ENCODE measurements around the gene NLGN1.

DNA sequence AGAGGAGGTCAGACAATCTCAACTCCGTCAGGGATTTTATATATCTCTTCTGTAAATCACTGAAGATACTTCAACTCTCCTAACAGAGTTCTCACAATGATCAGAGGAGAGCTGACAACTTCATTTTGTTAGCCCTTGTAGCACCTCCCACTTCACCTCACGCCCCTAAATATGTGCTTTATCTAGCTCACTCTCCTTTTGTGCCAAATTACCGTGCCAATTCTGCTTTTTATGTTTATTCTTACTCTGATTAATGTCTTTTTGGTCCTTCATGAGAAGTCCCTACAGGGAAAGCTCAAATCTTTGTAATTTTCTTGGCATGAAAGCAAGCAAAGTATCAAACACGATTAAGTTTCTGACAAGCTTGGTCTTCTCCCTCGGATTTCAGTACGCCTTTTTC, 825.5 kb downstream of the NLGN1 start:
- TF ChIP-seq, protein P1, sequence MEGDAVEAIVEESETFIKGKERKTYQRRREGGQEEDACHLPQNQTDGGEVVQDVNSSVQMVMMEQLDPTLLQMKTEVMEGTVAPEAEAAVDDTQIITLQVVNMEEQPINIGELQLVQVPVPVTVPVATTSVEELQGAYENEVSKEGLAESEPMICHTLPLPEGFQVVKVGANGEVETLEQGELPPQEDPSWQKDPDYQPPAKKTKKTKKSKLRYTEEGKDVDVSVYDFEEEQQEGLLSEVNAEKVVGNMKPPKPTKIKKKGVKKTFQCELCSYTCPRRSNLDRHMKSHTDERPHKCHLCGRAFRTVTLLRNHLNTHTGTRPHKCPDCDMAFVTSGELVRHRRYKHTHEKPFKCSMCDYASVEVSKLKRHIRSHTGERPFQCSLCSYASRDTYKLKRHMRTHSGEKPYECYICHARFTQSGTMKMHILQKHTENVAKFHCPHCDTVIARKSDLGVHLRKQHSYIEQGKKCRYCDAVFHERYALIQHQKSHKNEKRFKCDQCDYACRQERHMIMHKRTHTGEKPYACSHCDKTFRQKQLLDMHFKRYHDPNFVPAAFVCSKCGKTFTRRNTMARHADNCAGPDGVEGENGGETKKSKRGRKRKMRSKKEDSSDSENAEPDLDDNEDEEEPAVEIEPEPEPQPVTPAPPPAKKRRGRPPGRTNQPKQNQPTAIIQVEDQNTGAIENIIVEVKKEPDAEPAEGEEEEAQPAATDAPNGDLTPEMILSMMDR (IDR thresholded peaks at IDR 0.05), result no peak
- TF ChIP-seq EZH2phosphoT487 (IDR thresholded peaks at IDR 0.05) (no peak), EZH2 (IDR thresholded peaks at IDR 0.05) (no peak)
